HG02973 (cell line): Measurements from ENCODE around the gene HCRT.
"Not testable (repeated sequence)": the region's sequence is repeated elsewhere in the genome, so short reads cannot be mapped to it uniquely, and the experiment has no call there.

ENCODE experiments used
- ATAC-seq: cut with Tn5 transposase; IDR thresholded peaks from one replicate; pipeline ENCODE4 v1.9.1; 2021; ENCODE audit warnings: moderate library complexity; ENCODE audit not compliant: unreplicated experiment

The HCRT gene

DNA sequence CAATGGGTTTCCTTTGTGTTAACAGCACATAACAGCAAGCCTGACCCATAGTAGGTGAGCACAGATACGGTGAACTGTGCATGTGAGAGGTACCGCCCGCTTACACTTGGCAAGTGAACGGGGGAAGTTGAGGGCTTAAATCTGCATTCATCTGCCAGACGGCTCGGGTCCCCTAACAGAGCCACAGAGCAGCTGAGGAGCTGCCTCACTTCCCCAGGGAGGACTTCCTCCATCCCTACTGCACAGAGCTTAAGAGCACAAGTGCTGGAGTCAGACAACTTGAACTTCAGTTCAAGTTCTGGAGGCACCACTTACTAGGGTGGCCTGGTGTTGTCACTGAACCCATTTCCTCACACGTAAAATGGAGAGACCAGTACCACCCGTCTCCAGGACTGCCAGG is 43.9 kb downstream of the HCRT start:
- ATAC-seq = no peak

DNA sequence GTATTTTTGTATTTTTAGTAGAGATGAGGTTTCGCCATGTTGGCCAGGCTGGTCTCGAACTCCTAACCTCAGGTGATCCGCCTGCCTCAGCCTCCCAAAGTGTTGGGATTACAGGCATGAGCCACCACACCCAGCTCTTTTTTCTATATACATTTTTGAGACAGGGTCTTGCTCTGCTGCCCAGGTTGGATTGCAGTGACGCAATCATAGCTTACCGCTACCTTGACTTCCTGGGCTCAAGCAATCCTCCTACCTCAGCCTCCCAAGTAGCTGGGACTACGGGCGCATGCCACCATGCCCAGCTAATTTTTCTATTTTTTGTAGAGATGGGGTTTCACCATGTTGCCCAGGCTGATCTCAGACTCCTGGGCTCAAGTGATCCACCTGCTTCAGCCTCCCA is 44.6 kb downstream of the HCRT start:
- ATAC-seq = not testable (repeated sequence)

DNA sequence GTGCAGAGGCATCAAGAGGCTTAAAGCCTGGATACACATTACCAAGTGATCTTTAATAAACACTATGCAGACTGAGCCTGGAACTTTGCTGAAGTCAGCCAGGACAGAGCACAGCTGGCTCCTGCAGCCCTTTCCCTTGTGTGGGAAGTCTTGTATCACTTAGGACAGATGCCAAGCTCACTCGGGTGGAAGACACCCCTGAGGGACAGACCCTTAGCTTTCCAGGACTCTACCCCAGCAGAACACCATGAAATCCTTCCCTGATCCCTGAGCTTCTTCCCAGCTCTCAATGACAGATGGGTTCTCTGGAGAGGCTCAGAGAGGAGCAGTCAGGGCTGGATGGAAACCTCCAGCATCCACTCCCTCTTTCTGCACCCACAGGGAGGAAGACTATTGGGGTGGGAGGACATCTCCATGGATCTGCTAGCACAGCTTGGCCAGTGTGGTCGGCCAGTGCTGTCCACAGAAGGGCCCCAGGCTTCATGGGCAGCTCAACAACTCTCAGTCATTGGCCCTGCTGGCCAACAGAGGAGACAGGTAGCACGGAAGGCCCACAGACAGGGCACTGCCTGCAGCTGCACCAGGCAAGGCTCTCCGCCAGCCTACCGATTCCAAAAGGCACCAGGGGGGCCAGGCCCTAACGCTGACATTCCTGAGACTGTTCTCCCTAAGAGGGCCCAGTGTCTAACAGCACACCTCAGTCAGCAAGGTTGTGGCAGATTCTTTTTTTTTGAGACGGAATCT is 46.3 kb downstream of the HCRT start:
- ATAC-seq = no peak

DNA sequence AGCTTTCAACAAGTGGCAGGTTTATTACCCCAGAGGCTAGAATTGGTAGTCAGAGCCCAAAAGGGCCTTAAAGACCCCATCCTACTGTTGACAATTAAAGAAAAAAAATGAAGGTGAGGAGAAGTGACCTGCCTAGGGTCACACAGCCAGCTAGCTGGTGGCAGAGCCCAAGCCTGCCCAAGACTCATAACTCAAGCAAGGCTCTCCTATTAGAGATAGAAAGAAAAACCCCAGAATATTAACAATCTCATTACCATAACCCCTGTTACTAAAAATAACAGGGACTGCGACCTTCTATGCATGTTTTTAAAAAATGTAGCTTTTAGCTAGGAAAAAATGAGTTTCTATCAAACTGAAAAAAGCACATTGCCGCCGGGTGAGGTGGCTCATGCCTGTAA is 48.6 kb downstream of the HCRT start:
- no peak for ATAC-seq

DNA sequence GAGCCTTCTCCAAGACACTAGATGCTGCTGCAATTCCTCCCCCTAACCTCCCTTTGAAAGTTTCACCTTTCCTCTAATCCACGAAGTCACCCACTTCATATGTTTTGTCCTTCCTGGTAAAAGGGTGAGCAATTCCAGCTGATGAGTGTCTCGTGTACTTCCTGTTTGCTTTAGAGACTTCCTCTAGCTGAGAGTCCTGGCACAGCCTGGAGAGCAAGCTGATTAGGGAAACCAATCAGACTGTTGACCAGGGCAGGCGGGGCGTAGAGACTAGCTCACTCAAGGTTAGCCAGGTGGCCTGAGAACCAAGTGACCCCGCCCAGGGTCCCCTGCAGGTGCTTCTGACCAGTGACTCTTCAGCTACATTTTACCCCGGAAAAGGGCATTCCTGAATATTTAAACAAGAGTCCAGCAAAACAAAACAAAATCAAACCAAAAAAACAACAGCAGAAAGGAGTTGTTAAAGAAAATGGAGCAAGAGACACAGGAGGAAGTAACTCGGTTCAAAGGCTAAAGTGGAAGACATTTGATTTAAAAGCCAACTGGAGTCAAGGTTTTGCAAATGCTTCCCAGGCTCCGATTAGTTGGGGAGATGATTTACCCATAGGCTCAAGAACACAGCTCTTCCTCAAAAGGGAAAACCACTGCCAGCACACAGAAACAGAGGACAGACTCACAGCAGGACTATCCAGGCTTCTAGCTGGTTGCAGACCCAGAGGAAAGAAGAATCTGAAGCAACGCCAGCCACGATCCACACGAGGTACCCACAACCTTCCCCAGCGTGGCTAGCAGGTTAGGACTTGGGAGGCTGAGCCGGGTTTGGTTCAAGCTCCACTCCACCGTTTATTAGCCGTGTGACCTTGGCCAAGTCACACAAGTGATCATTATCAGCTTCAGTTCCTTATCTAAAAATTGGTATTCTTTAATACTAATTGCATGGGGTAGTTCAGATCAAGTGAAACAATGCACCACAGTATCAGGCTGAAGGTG is 49.3 kb downstream of the HCRT start:
- no peak for ATAC-seq

DNA sequence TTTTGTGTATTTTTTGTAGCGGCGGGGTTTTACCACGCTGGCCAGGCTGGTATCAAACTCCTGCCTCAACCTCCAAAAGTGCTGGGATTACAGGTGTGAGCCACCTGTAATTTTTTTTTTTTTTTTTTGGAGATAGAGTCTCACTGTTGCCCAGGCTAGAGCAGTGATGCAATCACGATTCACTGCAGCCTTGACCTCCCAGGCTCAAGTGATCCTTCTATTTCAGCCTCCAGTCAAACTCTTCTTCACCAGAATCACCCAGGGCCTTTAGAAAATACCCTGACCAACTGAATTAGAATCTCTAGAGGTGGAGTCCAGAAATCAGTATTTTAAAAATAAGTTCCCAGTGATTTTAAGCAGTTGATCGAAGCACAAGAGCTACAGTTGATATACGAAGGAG is 50.1 kb downstream of the HCRT start:
- ATAC-seq = no peak
